HG03469 (cell line): ENCODE results near the gene TRAPPC2L.

ENCODE experiments used
- ATAC-seq: cut with Tn5 transposase; IDR thresholded peaks from one replicate; pipeline ENCODE4 v1.9.1; 2021; ENCODE audit warnings: mild to moderate bottlenecking, moderate library complexity, moderate number of reproducible peaks; ENCODE audit not compliant: unreplicated experiment

Gene TRAPPC2L

GRCh38 chr16:88837806-88838205 lies 19.1 kb upstream of the TRAPPC2L start:
- no peak for ATAC-seq

DNA sequence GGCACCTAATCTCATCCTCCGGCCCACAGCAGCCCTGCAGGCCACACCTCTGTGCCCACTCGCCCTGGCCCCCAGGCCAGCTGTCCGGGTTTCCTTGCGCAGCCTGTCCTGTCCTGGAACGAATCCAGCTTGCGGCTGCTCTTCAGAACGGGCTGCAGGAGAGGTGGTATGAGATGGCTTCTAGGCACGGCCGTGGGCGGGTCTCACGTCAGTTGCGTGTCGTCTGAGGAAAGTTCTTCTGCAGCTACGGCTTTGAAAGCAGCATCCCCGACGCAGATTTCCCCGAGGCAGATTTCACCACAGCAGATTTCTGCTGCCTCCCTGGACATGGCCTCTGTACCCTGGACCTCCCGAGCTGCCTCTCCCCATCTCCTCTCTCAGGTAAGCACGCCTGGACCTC lies 18.4 kb upstream of the TRAPPC2L start:
- no peak for ATAC-seq

DNA sequence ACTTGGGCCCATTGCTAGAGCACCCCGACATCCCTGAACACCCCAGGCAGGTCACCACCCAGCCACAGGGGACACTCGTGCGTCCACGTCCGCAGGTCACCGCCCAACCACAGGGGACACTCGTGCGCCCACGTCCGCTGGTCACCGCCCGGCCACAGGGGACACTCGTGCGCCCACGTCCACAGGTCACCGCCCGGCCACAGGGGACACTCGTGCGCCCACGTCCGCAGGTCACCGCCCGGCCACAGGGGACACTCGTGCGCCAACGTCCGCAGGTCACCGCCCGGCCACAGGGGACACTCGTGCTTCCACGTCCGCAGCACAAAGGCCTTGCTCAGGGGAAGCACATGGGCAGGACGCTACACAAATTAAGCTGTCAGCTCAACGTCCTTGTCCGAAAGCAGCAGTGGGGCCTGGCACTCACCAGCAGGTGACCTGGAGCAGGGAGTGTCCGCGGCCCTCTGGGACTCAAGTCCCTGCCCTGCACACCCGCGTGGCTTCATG lies 17.8 kb upstream of the TRAPPC2L start:
- no peak for ATAC-seq

- no peak for ATAC-seq
These were observed 17.0 kb upstream of the TRAPPC2L start for GRCh38 chr16:88839745-88840599.

GRCh38 chr16:88840600-88841215 lies 16.2 kb upstream of the TRAPPC2L start:
- no peak for ATAC-seq

- ATAC-seq = no peak
These were observed 15.2 kb upstream of the TRAPPC2L start for GRCh38 chr16:88841521-88842307.

DNA sequence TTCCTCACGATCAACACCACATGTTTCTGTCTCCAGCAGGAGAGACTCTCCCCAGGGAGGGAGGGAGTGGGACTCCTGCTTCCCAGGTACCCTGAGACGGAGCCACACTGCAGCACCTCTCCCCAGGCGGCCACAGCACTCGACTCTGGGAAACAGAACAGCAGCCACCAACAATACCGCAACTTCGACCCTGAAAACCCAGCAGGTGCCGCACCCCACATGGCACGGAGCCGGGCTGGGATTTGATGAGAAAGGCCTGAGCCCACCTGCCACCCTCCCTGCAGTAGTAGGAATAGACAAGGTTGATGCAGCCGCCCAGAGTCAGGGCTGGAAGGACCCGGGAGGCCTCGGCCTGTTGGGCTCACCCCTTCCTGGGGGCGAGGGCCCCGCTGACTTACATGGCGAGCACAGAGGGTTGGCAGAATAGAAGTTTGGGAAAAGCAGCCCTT lies 14.6 kb upstream of the TRAPPC2L start:
- no peak for ATAC-seq

- no peak for ATAC-seq
These were observed 14.1 kb upstream of the TRAPPC2L start for GRCh38 chr16:88842806-88843205.

- no peak for ATAC-seq
These were observed 13.7 kb upstream of the TRAPPC2L start for GRCh38 chr16:88843256-88843655.

DNA sequence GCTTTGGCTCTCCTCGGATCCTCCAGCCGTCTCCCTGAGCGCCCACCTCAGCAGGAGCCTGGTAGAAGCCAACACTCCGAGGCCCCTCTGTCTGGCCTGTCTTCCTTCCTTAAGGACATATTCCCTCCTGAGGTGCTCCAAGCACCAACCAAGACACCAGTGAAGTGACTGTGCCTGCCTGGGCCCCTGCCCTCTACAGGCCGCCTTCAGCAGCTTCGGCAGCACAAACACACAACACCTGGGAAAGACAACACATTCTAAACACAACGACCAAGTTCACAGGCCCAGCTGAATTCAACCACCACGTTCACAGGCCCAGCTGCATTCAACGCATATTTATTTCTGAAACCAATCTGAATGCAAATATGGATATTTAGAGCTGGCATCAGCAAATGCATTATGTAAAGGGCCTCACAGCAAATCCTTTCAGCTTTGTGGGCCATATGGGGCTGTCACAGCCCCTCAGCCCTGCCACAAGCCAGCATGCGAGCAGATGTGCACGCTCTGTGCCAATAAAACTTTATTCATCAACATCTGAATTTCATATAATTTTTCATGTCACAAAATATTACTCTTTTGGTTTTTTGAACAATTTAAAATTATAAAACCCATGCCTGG lies 12.4 kb upstream of the TRAPPC2L start:
- no peak for ATAC-seq

GRCh38 chr16:88846088-88846487 lies 10.8 kb upstream of the TRAPPC2L start:
- ATAC-seq = no peak

DNA sequence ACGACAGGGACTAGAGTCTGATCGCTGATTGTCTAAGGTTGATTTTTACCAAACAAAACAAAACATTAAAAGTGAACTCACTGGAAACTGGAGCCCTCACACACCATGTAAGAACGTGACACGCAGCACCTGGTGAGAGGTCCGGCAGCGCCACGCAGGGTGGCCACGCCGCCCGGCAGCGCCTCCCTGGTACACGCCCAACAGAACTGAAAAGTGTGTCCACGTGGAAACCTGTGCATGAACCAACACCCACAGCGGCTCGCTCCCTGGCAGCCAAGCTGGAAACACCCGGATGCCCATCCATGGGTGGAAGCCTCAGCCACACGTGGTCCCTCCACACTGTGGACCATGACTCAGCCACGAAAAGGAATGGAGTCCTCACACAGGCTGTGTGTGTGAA lies 9.3 kb upstream of the TRAPPC2L start:
- ATAC-seq = no peak

GRCh38 chr16:88848557-88848956 lies 8.4 kb upstream of the TRAPPC2L start:
- no peak for ATAC-seq

- no peak for ATAC-seq
These were observed 6.3 kb upstream of the TRAPPC2L start for GRCh38 chr16:88850531-88851199.

DNA sequence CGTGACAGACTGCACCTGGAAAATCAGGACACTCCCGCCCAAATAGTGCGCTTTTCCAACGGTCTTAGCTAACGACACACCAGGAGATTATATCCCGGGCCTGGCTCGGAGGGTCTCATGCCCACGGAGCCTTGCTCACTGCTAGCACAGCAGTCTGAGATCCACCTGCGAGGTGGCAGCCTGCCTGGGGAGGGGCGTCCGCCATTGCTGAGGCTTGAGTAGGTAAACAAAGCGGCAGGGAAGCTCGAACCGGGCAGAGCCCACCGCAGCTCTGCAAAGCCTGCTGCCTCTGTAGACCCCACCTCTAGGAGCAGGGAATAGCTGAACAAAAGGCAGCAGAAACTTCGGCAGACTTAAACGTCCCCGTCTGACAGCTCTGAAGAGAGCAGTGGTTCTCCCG lies 5.3 kb upstream of the TRAPPC2L start:
- ATAC-seq = no peak

- ATAC-seq = no peak
These were observed 3.5 kb upstream of the TRAPPC2L start for GRCh38 chr16:88853325-88853941.

GRCh38 chr16:88854306-88855111 lies 2.4 kb upstream of the TRAPPC2L start:
- no peak for ATAC-seq

DNA sequence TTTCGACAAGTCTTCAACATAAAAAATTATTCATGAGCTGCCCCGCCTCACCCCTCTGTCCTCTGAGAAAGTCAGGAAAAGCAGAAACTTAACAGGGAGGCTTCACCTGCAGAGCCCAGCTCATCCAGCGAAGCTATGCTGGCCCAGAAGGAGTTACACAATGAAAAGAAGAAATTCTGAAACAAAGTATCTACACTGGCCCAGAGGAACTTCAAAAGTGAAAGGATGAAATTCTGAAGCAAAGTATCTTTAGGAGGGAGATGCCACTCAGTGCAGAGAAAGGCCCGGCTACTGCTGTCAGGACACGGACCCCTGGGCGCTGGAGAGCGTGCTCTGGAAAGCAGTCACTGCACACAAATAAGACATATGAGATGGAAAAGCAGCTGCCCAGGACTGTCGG lies 1.8 kb upstream of the TRAPPC2L start:
- ATAC-seq = no peak

DNA sequence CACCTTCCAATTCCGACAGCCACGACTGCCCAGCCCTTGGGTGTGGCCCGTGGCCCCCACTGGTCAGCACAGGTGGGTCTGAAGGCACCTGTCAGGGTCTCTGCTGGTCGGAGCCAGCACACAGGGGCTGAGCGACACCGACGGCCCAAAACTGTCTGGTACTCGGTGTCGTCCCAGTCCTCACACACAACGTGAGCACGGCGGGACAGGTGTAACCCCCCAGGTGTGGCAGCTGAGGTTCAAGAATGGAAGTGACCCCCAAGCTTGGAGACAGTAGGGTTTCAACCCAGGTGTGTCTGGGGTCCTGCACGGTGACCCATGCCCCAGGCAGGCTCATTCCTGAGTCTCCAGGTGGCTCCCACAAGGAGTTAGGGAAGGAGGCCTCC lies 1.2 kb upstream of the TRAPPC2L start:
- ATAC-seq = no peak
